Measurements from ENCODE around the gene TTC3.

DNA sequence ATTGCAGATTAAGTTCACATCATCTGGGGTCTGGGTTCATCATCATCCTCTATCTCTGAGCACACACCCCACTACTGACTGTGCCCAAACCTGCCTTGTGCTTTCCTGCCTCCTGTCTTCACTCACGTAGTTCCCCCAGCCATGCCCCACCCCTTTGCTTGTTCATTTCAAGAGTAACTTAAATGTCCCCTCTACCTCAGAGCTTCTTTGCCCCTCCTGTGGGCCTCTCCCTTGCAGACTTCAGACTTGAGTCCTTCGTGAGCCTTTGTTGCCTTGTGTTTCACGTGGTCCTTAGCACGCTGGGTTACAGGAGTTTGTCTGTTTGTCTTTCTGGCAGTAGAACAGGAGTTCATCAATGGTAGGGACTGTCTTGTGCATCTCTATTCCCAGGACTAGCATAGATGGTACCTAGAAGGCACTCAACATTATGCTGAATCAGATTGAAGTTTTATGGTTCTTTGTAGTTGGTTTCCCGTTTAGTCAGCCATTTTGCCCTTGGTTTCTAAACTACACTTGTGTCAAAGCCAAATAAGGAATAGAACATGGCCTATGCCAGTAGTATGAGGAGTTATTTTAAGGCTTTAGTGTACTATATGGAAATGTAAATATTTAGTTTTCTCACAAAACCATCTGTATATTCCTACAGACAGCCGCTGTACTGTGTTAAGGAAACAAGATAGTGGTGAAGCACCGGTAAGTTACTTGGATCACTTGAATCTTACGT lies 86.2 kb downstream of the TTC3 start:
- TF ChIP-seq POLR2AphosphoS5 (IDR thresholded peaks at IDR 0.05; ENCODE audit: low read depth, low read length) (no peak), EZH2 (IDR thresholded peaks at IDR 0.05) (no peak), SP1 (IDR thresholded peaks at IDR 0.05; ENCODE audit: low read depth) (no peak), YY1 (IDR thresholded peaks at IDR 0.05; ENCODE audit: extremely low read depth, insufficient replicate concordance, low read depth, low read length) (no peak), SIN3A (IDR thresholded peaks at IDR 0.05; ENCODE audit: low read depth) (no peak)
- TF ChIP-seq, protein P1, sequence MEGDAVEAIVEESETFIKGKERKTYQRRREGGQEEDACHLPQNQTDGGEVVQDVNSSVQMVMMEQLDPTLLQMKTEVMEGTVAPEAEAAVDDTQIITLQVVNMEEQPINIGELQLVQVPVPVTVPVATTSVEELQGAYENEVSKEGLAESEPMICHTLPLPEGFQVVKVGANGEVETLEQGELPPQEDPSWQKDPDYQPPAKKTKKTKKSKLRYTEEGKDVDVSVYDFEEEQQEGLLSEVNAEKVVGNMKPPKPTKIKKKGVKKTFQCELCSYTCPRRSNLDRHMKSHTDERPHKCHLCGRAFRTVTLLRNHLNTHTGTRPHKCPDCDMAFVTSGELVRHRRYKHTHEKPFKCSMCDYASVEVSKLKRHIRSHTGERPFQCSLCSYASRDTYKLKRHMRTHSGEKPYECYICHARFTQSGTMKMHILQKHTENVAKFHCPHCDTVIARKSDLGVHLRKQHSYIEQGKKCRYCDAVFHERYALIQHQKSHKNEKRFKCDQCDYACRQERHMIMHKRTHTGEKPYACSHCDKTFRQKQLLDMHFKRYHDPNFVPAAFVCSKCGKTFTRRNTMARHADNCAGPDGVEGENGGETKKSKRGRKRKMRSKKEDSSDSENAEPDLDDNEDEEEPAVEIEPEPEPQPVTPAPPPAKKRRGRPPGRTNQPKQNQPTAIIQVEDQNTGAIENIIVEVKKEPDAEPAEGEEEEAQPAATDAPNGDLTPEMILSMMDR (IDR thresholded peaks at IDR 0.05 in 2 of 3, conservative IDR thresholded peaks at IDR 0.05 in 1 of 3; ENCODE audit: borderline replicate concordance in 1 of 3, insufficient read depth in 1 of 3, low read depth in 2 of 3, low read length in 2 of 3): no peak
- TF ChIP-seq, protein P2, sequence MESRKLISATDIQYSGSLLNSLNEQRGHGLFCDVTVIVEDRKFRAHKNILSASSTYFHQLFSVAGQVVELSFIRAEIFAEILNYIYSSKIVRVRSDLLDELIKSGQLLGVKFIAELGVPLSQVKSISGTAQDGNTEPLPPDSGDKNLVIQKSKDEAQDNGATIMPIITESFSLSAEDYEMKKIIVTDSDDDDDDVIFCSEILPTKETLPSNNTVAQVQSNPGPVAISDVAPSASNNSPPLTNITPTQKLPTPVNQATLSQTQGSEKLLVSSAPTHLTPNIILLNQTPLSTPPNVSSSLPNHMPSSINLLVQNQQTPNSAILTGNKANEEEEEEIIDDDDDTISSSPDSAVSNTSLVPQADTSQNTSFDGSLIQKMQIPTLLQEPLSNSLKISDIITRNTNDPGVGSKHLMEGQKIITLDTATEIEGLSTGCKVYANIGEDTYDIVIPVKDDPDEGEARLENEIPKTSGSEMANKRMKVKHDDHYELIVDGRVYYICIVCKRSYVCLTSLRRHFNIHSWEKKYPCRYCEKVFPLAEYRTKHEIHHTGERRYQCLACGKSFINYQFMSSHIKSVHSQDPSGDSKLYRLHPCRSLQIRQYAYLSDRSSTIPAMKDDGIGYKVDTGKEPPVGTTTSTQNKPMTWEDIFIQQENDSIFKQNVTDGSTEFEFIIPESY (IDR thresholded peaks at IDR 0.05; ENCODE audit: extremely low read depth, insufficient replicate concordance, low read length): no peak
- TF ChIP-seq, protein P3, sequence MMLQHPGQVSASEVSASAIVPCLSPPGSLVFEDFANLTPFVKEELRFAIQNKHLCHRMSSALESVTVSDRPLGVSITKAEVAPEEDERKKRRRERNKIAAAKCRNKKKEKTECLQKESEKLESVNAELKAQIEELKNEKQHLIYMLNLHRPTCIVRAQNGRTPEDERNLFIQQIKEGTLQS (IDR thresholded peaks at IDR 0.05): no peak

Measured in HCT116 (cell line).